ENCODE data around the gene SMIM23. TPM values are rescaled to one million over a fixed set of nuclear protein-coding genes. Genes with fewer than 3 reads are reported as not detected.

The SMIM23 gene
- total RNA-seq, 1 donor from 2014 or later: not detected

GRCh38 chr5:171782332-171782966, 3.2 kb upstream of the SMIM23 start:
- Mint-ChIP-seq H3K4me3 (no peak overlapping the region), H3K36me3 (ENCODE audit: low read depth) (no peaks in the 10 kb centered on the region), H3K9me3 (no peaks in the 10 kb centered on the region), H3K27ac (no peak overlapping the region), H3K4me1 (no peaks in the 10 kb centered on the region), H3K27me3 (peaks cover 12% of the 10 kb centered on the region)
- ChIA-PET POLR2A (no interaction called here), CTCF (no interaction called here)
- TF ChIP-seq CTCF (IDR thresholded peaks at IDR 0.05): no peak
- ATAC-seq (ENCODE audit: low read depth) (no peak), DNase-seq (no peak)
- intact Hi-C loops (cut with micrococcal nuclease): no loop called here

DNA sequence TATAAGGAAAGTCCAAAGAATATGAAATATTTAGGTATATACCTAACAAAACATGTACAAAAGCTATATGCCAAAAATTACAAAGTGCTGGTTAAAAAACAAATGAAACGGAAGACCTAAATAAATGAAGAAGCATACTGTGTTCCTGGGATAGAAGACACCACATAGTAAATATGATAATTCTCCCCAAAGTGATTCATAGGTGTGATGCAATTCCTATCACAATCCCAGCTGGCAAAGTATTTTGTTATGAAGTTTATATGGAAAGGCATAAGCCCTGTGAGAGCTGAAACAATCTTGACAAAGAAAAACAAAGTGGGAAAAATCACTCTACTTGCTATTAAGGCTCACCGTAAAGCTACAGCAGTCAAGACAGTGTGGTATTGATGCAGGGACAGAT, 2.6 kb upstream of the SMIM23 start:
- no peak for DNase-seq
- H3K36me3 Mint-ChIP-seq (ENCODE audit: low read depth): no peaks in the 10 kb centered on the region
- no peak overlapping the region for H3K4me3 Mint-ChIP-seq
- POLR2A ChIA-PET: no interaction called here
- H3K27me3 Mint-ChIP-seq: peaks cover 12% of the 10 kb centered on the region
- TF ChIP-seq CTCF (IDR thresholded peaks at IDR 0.05): no peak
- H3K4me1 Mint-ChIP-seq: no peaks in the 10 kb centered on the region
- CTCF ChIA-PET: no interaction called here
- no peak for ATAC-seq (ENCODE audit: low read depth)
- H3K27ac Mint-ChIP-seq: no peak overlapping the region
- no peaks in the 10 kb centered on the region for H3K9me3 Mint-ChIP-seq
- intact Hi-C loops (cut with micrococcal nuclease): no loop called here

GRCh38 chr5:171789353-171789752, 3.7 kb downstream of the SMIM23 start:
- ChIA-PET CTCF (no interaction called here), POLR2A (no interaction called here)
- no peaks in the 10 kb centered on the region for H3K36me3 Mint-ChIP-seq (ENCODE audit: low read depth)
- H3K4me1 Mint-ChIP-seq: no peaks in the 10 kb centered on the region
- no peak for TF ChIP-seq CTCF (IDR thresholded peaks at IDR 0.05)
- no peak for DNase-seq
- H3K27ac Mint-ChIP-seq: no peak overlapping the region
- ATAC-seq (ENCODE audit: low read depth): no peak
- H3K27me3 Mint-ChIP-seq: peaks cover 2% of the 10 kb centered on the region
- no peaks in the 10 kb centered on the region for H3K9me3 Mint-ChIP-seq
- intact Hi-C loops (cut with micrococcal nuclease): no loop called here
- no peak overlapping the region for H3K4me3 Mint-ChIP-seq

DNA sequence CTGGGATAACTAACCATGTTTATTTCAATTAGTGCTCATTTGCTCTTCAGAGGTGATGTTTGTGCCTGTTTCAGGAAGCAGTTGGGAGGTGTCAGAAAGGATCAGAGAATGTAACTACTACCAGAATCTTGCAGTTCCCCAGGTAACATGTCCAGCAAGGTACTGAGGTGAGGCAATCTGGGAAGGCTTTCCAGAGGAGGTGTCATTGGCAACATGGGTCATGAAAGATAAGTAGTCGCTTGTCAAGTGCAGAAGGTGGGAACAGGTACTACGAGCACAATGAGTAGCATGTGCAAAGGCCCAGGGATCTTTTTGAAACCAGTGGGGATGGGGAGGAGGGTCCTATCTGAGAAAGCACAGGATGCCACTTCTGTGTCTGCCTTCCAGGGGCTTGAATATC, 4.8 kb downstream of the SMIM23 start:
- ATAC-seq (ENCODE audit: low read depth): no peak
- CTCF ChIA-PET: no interaction called here
- no peak overlapping the region for H3K27ac Mint-ChIP-seq
- POLR2A ChIA-PET: no interaction called here
- H3K4me1 Mint-ChIP-seq: no peaks in the 10 kb centered on the region
- no peak overlapping the region for H3K4me3 Mint-ChIP-seq
- no peak for DNase-seq
- peaks cover 2% of the 10 kb centered on the region for H3K27me3 Mint-ChIP-seq
- no peaks in the 10 kb centered on the region for H3K36me3 Mint-ChIP-seq (ENCODE audit: low read depth)
- H3K9me3 Mint-ChIP-seq: no peaks in the 10 kb centered on the region
- intact Hi-C loops (cut with micrococcal nuclease): no loop called here
- no peak for TF ChIP-seq CTCF (IDR thresholded peaks at IDR 0.05)

DNA sequence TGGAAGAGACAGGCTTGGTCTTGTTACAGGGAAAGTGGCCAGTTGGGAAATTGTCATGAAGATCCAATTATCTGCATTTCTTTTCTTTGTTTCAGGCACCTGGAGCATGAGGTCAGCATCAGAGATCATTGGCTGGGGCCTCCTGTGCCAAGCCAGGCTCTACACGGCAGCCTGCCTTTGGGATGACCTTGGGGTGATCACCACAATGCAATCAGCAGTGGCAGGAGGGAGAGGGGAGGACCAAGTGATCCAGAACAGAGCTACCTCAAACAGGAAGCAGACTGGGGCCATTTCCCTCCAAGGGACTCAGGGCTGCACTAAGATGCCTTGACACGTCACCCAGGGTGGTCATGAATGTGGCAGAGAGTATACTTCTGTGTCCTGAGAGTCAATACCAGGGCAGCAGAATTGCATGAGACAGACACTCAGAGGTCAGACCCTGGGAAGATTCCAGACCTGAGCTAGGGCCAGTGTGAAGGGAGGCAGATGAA, 8.9 kb downstream of the SMIM23 start:
- CTCF ChIA-PET: no interaction called here
- no peaks in the 10 kb centered on the region for H3K4me1 Mint-ChIP-seq
- TF ChIP-seq CTCF (IDR thresholded peaks at IDR 0.05): no peak
- H3K9me3 Mint-ChIP-seq: no peaks in the 10 kb centered on the region
- no peak overlapping the region for H3K27ac Mint-ChIP-seq
- no peak for ATAC-seq (ENCODE audit: low read depth)
- no peak for DNase-seq
- intact Hi-C loops (cut with micrococcal nuclease): no loop called here
- H3K27me3 Mint-ChIP-seq: peaks cover 2% of the 10 kb centered on the region
- POLR2A ChIA-PET: no interaction called here
- no peak overlapping the region for H3K4me3 Mint-ChIP-seq
- H3K36me3 Mint-ChIP-seq (ENCODE audit: low read depth): no peaks in the 10 kb centered on the region
